PFSK-1 (cell line): ENCODE measurements around the gene G6PC3.

Experiments
- POLR2AphosphoS5 ChIP-seq: IDR thresholded peaks from 2 replicates; pipeline ENCODE4 v1.6.1; 2012; ENCODE audit warnings: low read depth, mild to moderate bottlenecking, control low read depth, low read length, moderate library complexity
- REST ChIP-seq, 2 experiments: IDR thresholded peaks; 2 replicates each; pipeline versions ENCODE4 v1.6.1 to v1.8.0; 2011 to 2012; ENCODE audit warnings: low read depth in 2 of 2, low read length in 2 of 2, control low read depth in 1 of 2, inconsistent platforms in 1 of 2, mild to moderate bottlenecking in 1 of 2, moderate library complexity in 1 of 2; ENCODE audit not compliant: insufficient read depth in 1 of 2
- SIN3A ChIP-seq: IDR thresholded peaks from 2 replicates; pipeline ENCODE4 v1.6.1; 2012; ENCODE audit warnings: mild to moderate bottlenecking, low read length, moderate library complexity, borderline replicate concordance; ENCODE audit not compliant: insufficient read depth
- TAF1 ChIP-seq: IDR thresholded peaks from 2 replicates; pipeline ENCODE4 v1.6.1; 2012; ENCODE audit warnings: low read length, control low read depth, borderline replicate concordance; ENCODE audit not compliant: insufficient read depth

DNA sequence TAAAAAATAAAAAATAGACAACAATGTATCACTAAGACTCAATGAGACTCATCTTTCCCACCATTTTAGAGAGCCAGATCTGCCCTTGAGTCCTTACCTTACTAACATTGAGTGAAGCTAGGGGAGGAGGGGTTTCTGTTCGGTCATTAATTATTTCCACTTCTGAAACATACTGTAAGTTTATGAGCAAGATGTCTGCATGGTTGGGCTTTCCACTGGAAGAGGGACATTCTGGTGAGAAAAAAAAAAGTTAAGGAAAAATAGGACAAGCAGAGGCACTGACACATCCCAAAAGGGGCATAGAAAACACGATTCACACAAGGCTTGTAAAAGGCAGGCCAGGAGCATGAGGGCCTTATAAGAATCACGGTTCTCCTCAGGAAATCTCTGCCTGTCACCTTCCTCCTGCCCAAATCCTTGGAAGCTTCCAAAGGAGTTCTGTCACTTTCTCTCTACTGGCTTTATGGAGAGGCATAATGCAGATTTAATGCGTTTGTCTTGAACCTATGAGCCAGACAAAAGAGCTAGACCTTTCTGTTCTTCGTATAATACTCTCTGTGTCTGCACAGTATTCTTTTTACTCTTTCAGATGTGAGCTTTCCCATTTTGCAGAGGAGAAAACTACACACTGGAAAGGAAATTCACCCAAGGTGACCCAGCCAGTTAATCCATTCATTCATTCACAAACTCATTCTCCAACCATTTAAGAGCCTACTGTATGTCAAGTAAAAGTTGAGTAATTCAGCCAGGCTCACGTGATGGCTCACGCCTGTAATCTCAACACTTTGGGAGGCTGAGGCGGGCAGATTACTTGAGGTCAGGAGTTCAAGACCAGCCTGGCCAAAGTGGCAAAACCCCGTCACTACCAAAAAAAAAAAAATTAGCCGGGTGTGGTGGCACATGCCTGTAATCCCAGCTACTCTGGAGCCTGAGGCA lies 6.6 kb upstream of the G6PC3 start:
- no peak for TF ChIP-seq POLR2AphosphoS5
- TF ChIP-seq REST (IDR thresholded peaks at IDR 0.05; ENCODE audit: insufficient read depth in 1 of 2, low read depth in 2 of 2, low read length in 2 of 2): no peak
- no peak for TF ChIP-seq SIN3A
- TF ChIP-seq TAF1: no peak
